ENCODE results near the gene KCTD21. TPM values are rescaled to one million over a fixed set of nuclear protein-coding genes. Genes with fewer than 3 reads are reported as not detected.

Gene KCTD21
- total RNA-seq, 1 experiment from 2014 or later = 9.7 TPM

- no peaks in the 10 kb centered on the region for H3K27me3 ChIP-seq (ENCODE audit: control insufficient read depth, insufficient read depth, low read length)
- TF ChIP-seq SIN3A (IDR thresholded peaks at IDR 0.05; ENCODE audit: borderline replicate concordance, insufficient read depth, low read depth, low read length) = no peak
- no peak for TF ChIP-seq REST (IDR thresholded peaks at IDR 0.05; ENCODE audit: insufficient read depth in 1 of 2, low read depth in 2 of 2, low read length in 1 of 2)
- TF ChIP-seq CTCF (IDR thresholded peaks at IDR 0.05) = no peak
- no peak for TF ChIP-seq POLR2AphosphoS5 (IDR thresholded peaks at IDR 0.05; ENCODE audit: low read depth, low read length)
- TF ChIP-seq TCF7L2 (IDR thresholded peaks at IDR 0.05; ENCODE audit: low read depth, low read length) = no peak
- intact Hi-C loops (cut with micrococcal nuclease; ENCODE audit: unreplicated experiment) (loop anchor here (2.0 kb wide), 1 partner anchor 186 kb away; no protein-coding TSS in a partner anchor), in situ Hi-C loops (cut with HindIII; ENCODE audit: low pct_unique_long_range_greater_than_20kb, low sequenced_read_pairs) (no loop called here)
- no peak for DNase-seq (ENCODE audit: low read depth, low spot score)
- no peak overlapping the region for H3K4me3 ChIP-seq (ENCODE audit: low read depth in 2 of 2, low read length in 2 of 2)
- ChIA-PET CTCF (interaction anchor here (0.6 kb wide), 1 partner anchor 280 kb away, joined by 3 read pairs; no protein-coding TSS in a partner anchor), POLR2A (interaction anchor here (0.6 kb wide), 1 partner anchor 187 kb away, joined by 12 read pairs; no protein-coding TSS in a partner anchor)
- H3K36me3 ChIP-seq (ENCODE audit: control insufficient read depth, insufficient read depth, low read length) = no peaks in the 10 kb centered on the region
- BruUV-seq (replicated peaks) = no TSS peak
- H3K4me1 ChIP-seq (ENCODE audit: control insufficient read depth, insufficient read depth, low read length) = no peaks in the 10 kb centered on the region
- ATAC-seq = no peak
- H3K9me3 ChIP-seq (ENCODE audit: control insufficient read depth, insufficient read depth, low read depth, low read length) = no peaks in the 10 kb centered on the region
- no peak overlapping the region for H3K27ac ChIP-seq (ENCODE audit: low read length)
These were observed 40.7 kb upstream of the KCTD21 start for GRCh38 chr11:78229106-78229505.

- no peak for TF ChIP-seq SIN3A (IDR thresholded peaks at IDR 0.05; ENCODE audit: borderline replicate concordance, insufficient read depth, low read depth, low read length)
- peak; percentile 85 for TF ChIP-seq CTCF (IDR thresholded peaks at IDR 0.05)
- BruUV-seq (replicated peaks) = no TSS peak
- intact Hi-C loops (cut with micrococcal nuclease; ENCODE audit: unreplicated experiment) (loop anchor here (1.0 to 2.0 kb wide), 2 partner anchors 186 to 336 kb away; no protein-coding TSS in a partner anchor), in situ Hi-C loops (cut with HindIII; ENCODE audit: low pct_unique_long_range_greater_than_20kb, low sequenced_read_pairs) (no loop called here)
- Histone ChIP-seq H3K36me3 (ENCODE audit: control insufficient read depth, insufficient read depth, low read length) (no peaks in the 10 kb centered on the region), H3K27me3 (ENCODE audit: control insufficient read depth, insufficient read depth, low read length) (no peaks in the 10 kb centered on the region), H3K4me1 (ENCODE audit: control insufficient read depth, insufficient read depth, low read length) (no peaks in the 10 kb centered on the region), H3K27ac (ENCODE audit: low read length) (no peak overlapping the region), H3K4me3 (ENCODE audit: low read depth in 2 of 2, low read length in 2 of 2) (no peak overlapping the region), H3K9me3 (ENCODE audit: control insufficient read depth, insufficient read depth, low read depth, low read length) (no peaks in the 10 kb centered on the region)
- peak; percentile 90 for ATAC-seq
- CTCF ChIA-PET = interaction anchor here (0.6 to 1.4 kb wide), 10 partner anchors 9 to 688 kb away, joined by 3 to 20 read pairs (median 4); partner anchors contain the start of gene GAB2
- peak; percentile 48 for DNase-seq (ENCODE audit: low read depth, low spot score)
- POLR2A ChIA-PET = interaction anchor here (0.6 kb wide), 1 partner anchor 15 kb away, joined by 3 read pairs; no protein-coding TSS in a partner anchor
These were observed 40.0 kb upstream of the KCTD21 start for GRCh38 chr11:78228467-78228866.

Data from Panc1 (cell line).